GM18861 (cell line): Measurements from ENCODE around the gene TBC1D17.

Source experiments
- ATAC-seq: cut with Tn5 transposase; IDR thresholded peaks from one replicate; pipeline ENCODE4 v1.9.1; 2021; ENCODE audit not compliant: unreplicated experiment

Gene TBC1D17

GRCh38 chr19:49933643-49934042, 56.1 kb downstream of the TBC1D17 start:
- no peak for ATAC-seq

GRCh38 chr19:49936549-49936948, 59.0 kb downstream of the TBC1D17 start:
- no peak for ATAC-seq

GRCh38 chr19:49937750-49938381, 60.4 kb downstream of the TBC1D17 start:
- ATAC-seq, result no peak
